T-helper 1 cell treated with Interleukin-12 subunit alpha and Interleukin-12 subunit beta and Interleukin-4 antibody, amounts not matched to agents 30 μg/mL and 1 μg/mL, for 36 hours (primary cell): ENCODE measurements around the gene NCK2.
"Not testable (repeated sequence)": the region's sequence is repeated elsewhere in the genome, so short reads cannot be mapped to it uniquely, and the experiment has no call there.

ENCODE experiments used
- H3K27ac Mint-ChIP-seq: one replicate; pipeline ENCODE4 v1.8.0; 2021; ENCODE audit warnings: mild to moderate bottlenecking, mixed read lengths
- H3K27me3 Mint-ChIP-seq: one replicate; pipeline ENCODE4 v1.8.0; 2021; ENCODE audit warnings: low read depth, mixed read lengths
- H3K36me3 Mint-ChIP-seq: one replicate; pipeline ENCODE4 v1.8.0; 2021; ENCODE audit warnings: low read depth, mixed read lengths
- H3K4me1 Mint-ChIP-seq: one replicate; pipeline ENCODE4 v1.8.0; 2021; ENCODE audit warnings: low read depth, mixed read lengths
- H3K4me3 Mint-ChIP-seq: one replicate; pipeline ENCODE4 v1.8.0; 2021; ENCODE audit warnings: mild to moderate bottlenecking, moderate library complexity, mixed read lengths
- H3K9me3 Mint-ChIP-seq: one replicate; pipeline ENCODE4 v1.8.0; 2021; ENCODE audit warnings: mixed read lengths

The NCK2 gene

GRCh38 chr2:105756435-105756834 is 11.7 kb downstream of the NCK2 start:
- H3K4me3 Mint-ChIP-seq: peak overlapping the region; percentile 55
- H3K27me3 Mint-ChIP-seq: no peaks in the 10 kb centered on the region
- peaks cover 82% of the 10 kb centered on the region for H3K4me1 Mint-ChIP-seq
- H3K9me3 Mint-ChIP-seq: no peaks in the 10 kb centered on the region
- H3K27ac Mint-ChIP-seq: peak overlapping the region; percentile 84
- peaks cover 42% of the 10 kb centered on the region for H3K36me3 Mint-ChIP-seq

- peaks cover 82% of the 10 kb centered on the region for H3K4me1 Mint-ChIP-seq
- peak overlapping the region; percentile 68 for H3K27ac Mint-ChIP-seq
- H3K4me3 Mint-ChIP-seq: peak overlapping the region; percentile 53
- H3K36me3 Mint-ChIP-seq: peaks cover 39% of the 10 kb centered on the region
- not testable (repeated sequence) for H3K27me3 Mint-ChIP-seq, H3K9me3 Mint-ChIP-seq
These were observed 12.2 kb downstream of the NCK2 start for GRCh38 chr2:105756865-105757264.

- H3K27ac Mint-ChIP-seq: peak overlapping the region; percentile 68
- H3K27me3 Mint-ChIP-seq: no peaks in the 10 kb centered on the region
- H3K9me3 Mint-ChIP-seq: no peaks in the 10 kb centered on the region
- H3K4me1 Mint-ChIP-seq: peaks cover 86% of the 10 kb centered on the region
- H3K4me3 Mint-ChIP-seq: peak overlapping the region; percentile 53
- H3K36me3 Mint-ChIP-seq: peaks cover 39% of the 10 kb centered on the region
These were observed 12.7 kb downstream of the NCK2 start for GRCh38 chr2:105757433-105757832.

GRCh38 chr2:105760191-105760590 is 15.5 kb downstream of the NCK2 start:
- Mint-ChIP-seq H3K4me3 (no peak overlapping the region), H3K4me1 (peaks cover 74% of the 10 kb centered on the region), H3K9me3 (no peaks in the 10 kb centered on the region), H3K36me3 (peaks cover 25% of the 10 kb centered on the region), H3K27ac (peak overlapping the region; percentile 11), H3K27me3 (no peaks in the 10 kb centered on the region)

- H3K4me3 Mint-ChIP-seq: no peak overlapping the region
- no peaks in the 10 kb centered on the region for H3K9me3 Mint-ChIP-seq
These were observed 16.1 kb downstream of the NCK2 start for GRCh38 chr2:105760639-105761337.

GRCh38 chr2:105761931-105762515 is 17.3 kb downstream of the NCK2 start:
- Mint-ChIP-seq H3K4me3 (peak overlapping the region; percentile 48), H3K27me3 (no peaks in the 10 kb centered on the region), H3K36me3 (peaks cover 31% of the 10 kb centered on the region), H3K9me3 (no peaks in the 10 kb centered on the region), H3K27ac (peak overlapping the region; percentile 49), H3K4me1 (peaks cover 76% of the 10 kb centered on the region)

More at GRCh38 chr2:105760639-105761337, 16.1 kb downstream of the NCK2 start:
- Mint-ChIP-seq H3K4me1 (peaks cover 73% of the 10 kb centered on the region), H3K27me3 (no peaks in the 10 kb centered on the region), H3K27ac (peak overlapping the region; percentile 61), H3K36me3 (peaks cover 26% of the 10 kb centered on the region)

- H3K4me3 Mint-ChIP-seq: no peak overlapping the region
- H3K27me3 Mint-ChIP-seq: no peaks in the 10 kb centered on the region
- peaks cover 70% of the 10 kb centered on the region for H3K4me1 Mint-ChIP-seq
- peaks cover 35% of the 10 kb centered on the region for H3K36me3 Mint-ChIP-seq
- no peaks in the 10 kb centered on the region for H3K9me3 Mint-ChIP-seq
- no peak overlapping the region for H3K27ac Mint-ChIP-seq
These were observed 18.4 kb downstream of the NCK2 start for GRCh38 chr2:105763076-105763475.

- Mint-ChIP-seq H3K27me3 (no peaks in the 10 kb centered on the region), H3K27ac (no peak overlapping the region), H3K4me3 (no peak overlapping the region), H3K36me3 (peaks cover 42% of the 10 kb centered on the region), H3K4me1 (peaks cover 71% of the 10 kb centered on the region), H3K9me3 (no peaks in the 10 kb centered on the region)
These were observed 19.3 kb downstream of the NCK2 start for GRCh38 chr2:105764059-105764458.

- no peak overlapping the region for H3K4me3 Mint-ChIP-seq
- peak overlapping the region; percentile 67 for H3K27ac Mint-ChIP-seq
- peaks cover 35% of the 10 kb centered on the region for H3K36me3 Mint-ChIP-seq
- no peaks in the 10 kb centered on the region for H3K9me3 Mint-ChIP-seq
- peaks cover 69% of the 10 kb centered on the region for H3K4me1 Mint-ChIP-seq
- no peaks in the 10 kb centered on the region for H3K27me3 Mint-ChIP-seq
These were observed 20.9 kb downstream of the NCK2 start for GRCh38 chr2:105765415-105766299.

- Mint-ChIP-seq H3K9me3 (no peaks in the 10 kb centered on the region), H3K36me3 (peaks cover 35% of the 10 kb centered on the region), H3K4me1 (peaks cover 62% of the 10 kb centered on the region), H3K4me3 (no peak overlapping the region), H3K27ac (peak overlapping the region; percentile 55), H3K27me3 (no peaks in the 10 kb centered on the region)
These were observed 21.7 kb downstream of the NCK2 start for GRCh38 chr2:105766300-105766866.

GRCh38 chr2:105768176-105768575 is 23.5 kb downstream of the NCK2 start:
- Mint-ChIP-seq H3K27ac (no peak overlapping the region), H3K36me3 (peaks cover 39% of the 10 kb centered on the region), H3K4me1 (peaks cover 64% of the 10 kb centered on the region)

GRCh38 chr2:105768961-105769452 is 24.3 kb downstream of the NCK2 start:
- Mint-ChIP-seq H3K27me3 (no peaks in the 10 kb centered on the region), H3K4me3 (no peak overlapping the region), H3K9me3 (no peaks in the 10 kb centered on the region), H3K36me3 (peaks cover 45% of the 10 kb centered on the region), H3K27ac (no peak overlapping the region), H3K4me1 (peaks cover 68% of the 10 kb centered on the region)

More at GRCh38 chr2:105768176-105768575, 23.5 kb downstream of the NCK2 start:
- no peaks in the 10 kb centered on the region for H3K27me3 Mint-ChIP-seq
- H3K9me3 Mint-ChIP-seq: no peaks in the 10 kb centered on the region
- H3K4me3 Mint-ChIP-seq: no peak overlapping the region

GRCh38 chr2:105769504-105769903 is 24.8 kb downstream of the NCK2 start:
- H3K4me1 Mint-ChIP-seq: peaks cover 68% of the 10 kb centered on the region
- no peaks in the 10 kb centered on the region for H3K9me3 Mint-ChIP-seq
- no peak overlapping the region for H3K4me3 Mint-ChIP-seq
- no peaks in the 10 kb centered on the region for H3K27me3 Mint-ChIP-seq
- peaks cover 48% of the 10 kb centered on the region for H3K36me3 Mint-ChIP-seq
- H3K27ac Mint-ChIP-seq: peak overlapping the region; percentile 53

- Mint-ChIP-seq H3K9me3 (no peaks in the 10 kb centered on the region), H3K36me3 (peaks cover 44% of the 10 kb centered on the region), H3K27ac (peak overlapping the region; percentile 80), H3K27me3 (no peaks in the 10 kb centered on the region), H3K4me3 (peak overlapping the region; percentile 29), H3K4me1 (peaks cover 68% of the 10 kb centered on the region)
These were observed 25.4 kb downstream of the NCK2 start for GRCh38 chr2:105770149-105770548.
